ENCODE data around the gene MEGF11. TPM values are rescaled to one million over a fixed set of nuclear protein-coding genes. Genes with fewer than 3 reads are reported as not detected.
A peak's percentile ranks its signal among the peaks of the same experiment; 100 is the strongest.

Gene MEGF11
- total RNA-seq, 1 experiment from 2014 or later: 1.2 TPM

GRCh38 chr15:66025015-66025452, 228.5 kb downstream of the MEGF11 start:
- Histone ChIP-seq H4K91ac (ENCODE audit: insufficient read length, low read depth, low read length) (no peak overlapping the region), H2BK120ac (ENCODE audit: low read depth, low read length, poor library complexity, severe bottlenecking) (no peak overlapping the region), H4K5ac (ENCODE audit: insufficient read length, low read depth, low read length) (no peak overlapping the region), H3K9me3 (ENCODE audit: control insufficient read depth, low read depth, low read length) (no peaks in the 10 kb centered on the region), H3K9ac (ENCODE audit: extremely low read depth, insufficient read length, low read length) (no peak overlapping the region), H2BK20ac (ENCODE audit: low read depth, low read length, poor library complexity, severe bottlenecking) (no peak overlapping the region), H2BK15ac (ENCODE audit: low read depth, low read length) (no peak overlapping the region), H3K4me2 (ENCODE audit: insufficient read depth, insufficient read length, low read length) (no peak overlapping the region), H3K56ac (ENCODE audit: insufficient read length, low read depth, low read length) (no peak overlapping the region), H3K27me3 (ENCODE audit: insufficient read depth, low read length) (no peaks in the 10 kb centered on the region), H3K79me2 (ENCODE audit: insufficient read depth, low read length) (no peaks in the 10 kb centered on the region), H3K18ac (ENCODE audit: insufficient read length, low read depth, low read length) (no peak overlapping the region), H3T11ph (ENCODE audit: low read length) (no peak overlapping the region), H4K20me1 (ENCODE audit: control insufficient read depth, insufficient read depth, insufficient read length) (no peaks in the 10 kb centered on the region), H3K4ac (ENCODE audit: low read depth, low read length) (no peak overlapping the region), H2AK5ac (ENCODE audit: insufficient read length, low read length) (no peak overlapping the region), H3K27ac (ENCODE audit: insufficient read length, low read depth, low read length) (no peak overlapping the region), H3K14ac (ENCODE audit: insufficient read depth, low read length) (no peak overlapping the region), H2BK5ac (ENCODE audit: insufficient read length, low read length) (no peak overlapping the region), H3K23ac (ENCODE audit: insufficient read length, low read depth, low read length) (no peak overlapping the region), H3K79me1 (ENCODE audit: insufficient read depth, low read depth, low read length, poor library complexity, severe bottlenecking) (no peaks in the 10 kb centered on the region), H2BK12ac (ENCODE audit: insufficient read length, low read depth, low read length) (no peak overlapping the region), H3K4me1 (ENCODE audit: insufficient read depth, low read length) (peaks cover 3% of the 10 kb centered on the region; the same call in 1 of the 2 replicates), H2AFZ (ENCODE audit: low read length) (no peak overlapping the region), H4K8ac (replicated peaks; ENCODE audit: insufficient read length, low read depth, low read length) (no peak overlapping the region), H3K23me2 (ENCODE audit: insufficient read length, low read depth, low read length, poor library complexity, severe bottlenecking) (no peaks in the 10 kb centered on the region)
- Mint-ChIP-seq H3K27ac (no peak overlapping the region), H3K9me3 (no peaks in the 10 kb centered on the region; a peak in 1 of 5 replicates), H3K27me3 (ENCODE audit: low read depth) (peaks cover 5% of the 10 kb centered on the region; the same call in 1 of the 2 replicates), H3K4me1 (peaks cover 70 to 76% of the 10 kb centered on the region in 2 experiments), H3K4me3 (peak overlapping the region in 1 of 2 experiments; percentile 48; a peak in 2 of 5 replicates), H3K36me3 (ENCODE audit: insufficient read depth in 1 of 3, low read depth in 3 of 3) (no peaks in the 10 kb centered on the region)
- WGBS (ENCODE audit: extremely low coverage, insufficient read length, low lambda C conversion rate): no CpG with 5 or more reads among the region's 4 CpGs
- no peak for TF ChIP-seq CTCF (conservative IDR thresholded peaks at IDR 0.05)
- DNase-seq: no peak
